Activated T-cell treated with anti-CD3 and anti-CD28 coated beads for 48 hours (primary cell): ENCODE results near the gene NMNAT1.
"Not testable (repeated sequence)": the region's sequence is repeated elsewhere in the genome, so short reads cannot be mapped to it uniquely, and the experiment has no call there.

Source experiments
- DNase-seq: peaks from one replicate; pipeline ENCODE4 v3.0.0-alpha.2; 2020; ENCODE audit warnings: low read depth

NMNAT1 gene

DNA sequence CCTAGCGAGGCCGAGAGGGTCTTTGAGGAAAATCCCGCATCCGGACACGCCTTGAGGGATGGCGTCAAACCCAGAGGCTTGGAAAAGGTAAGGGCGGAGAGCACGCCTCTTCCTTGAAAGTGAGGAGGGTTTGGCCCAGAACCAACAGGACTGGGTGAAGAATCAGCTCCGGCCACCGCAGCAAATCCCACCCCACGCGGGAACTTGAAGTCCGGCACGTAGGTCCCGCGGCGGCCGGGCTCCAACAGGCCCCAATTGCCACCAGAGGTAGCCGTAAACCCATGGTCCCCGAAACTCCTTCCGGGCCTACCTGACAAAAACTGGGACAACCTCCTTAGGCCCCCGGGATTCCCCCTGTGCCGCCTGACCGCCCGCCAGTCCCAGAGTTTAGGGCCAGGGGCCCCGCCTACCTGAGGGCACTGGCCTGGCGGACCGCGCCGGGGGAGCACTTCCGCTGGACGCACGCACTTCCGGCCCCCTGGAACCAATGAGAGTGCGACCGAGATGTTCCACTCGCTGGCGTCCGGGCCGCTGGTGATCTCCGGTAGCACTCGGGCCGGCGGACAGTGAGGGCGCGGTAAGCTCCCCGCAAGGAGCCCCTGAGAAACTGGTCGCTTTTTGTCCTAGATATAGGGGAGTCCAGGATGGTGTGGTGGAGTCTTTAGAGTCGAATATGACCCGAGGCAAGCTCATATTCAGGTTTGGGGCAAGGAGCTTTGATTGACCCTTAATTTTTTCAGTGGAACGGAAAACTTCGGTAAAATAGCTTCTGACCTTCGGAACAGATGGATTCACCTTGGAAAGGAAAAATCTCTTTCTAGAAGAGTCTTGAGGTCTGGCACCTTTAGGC lies at the start of gene NMNAT1, which contains the start of gene LZIC:
NMNAT1 (plus strand) TSS at position 537 of the 850 bp plus-strand sequence. CDS start 28,599 bp downstream, outside the sequence.
LZIC (minus strand) TSS at position 453 of the 850 bp plus-strand sequence. CDS start 6,772 bp downstream, outside the sequence.
- DNase-seq = peak; percentile 93

DNA sequence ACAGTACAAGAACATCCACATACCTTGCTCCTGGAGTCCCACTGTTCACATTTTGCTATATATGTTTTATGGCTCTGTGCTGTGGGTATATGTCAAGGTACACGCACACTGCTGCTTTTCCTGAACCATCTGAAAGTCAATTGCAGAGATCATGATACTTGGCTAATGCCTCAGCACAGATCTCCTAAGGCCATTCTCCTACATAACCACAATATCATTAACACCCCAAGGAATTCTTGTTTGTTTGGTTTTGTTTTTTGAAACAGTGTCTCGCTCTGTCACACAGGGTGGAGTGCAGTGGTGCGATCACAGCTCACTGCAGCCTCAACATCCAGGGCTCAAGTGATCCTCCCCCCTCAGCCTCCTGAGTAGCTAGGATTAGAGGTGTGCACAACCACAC lies 49.2 kb upstream of the NMNAT1 start:
- no peak for DNase-seq

DNA sequence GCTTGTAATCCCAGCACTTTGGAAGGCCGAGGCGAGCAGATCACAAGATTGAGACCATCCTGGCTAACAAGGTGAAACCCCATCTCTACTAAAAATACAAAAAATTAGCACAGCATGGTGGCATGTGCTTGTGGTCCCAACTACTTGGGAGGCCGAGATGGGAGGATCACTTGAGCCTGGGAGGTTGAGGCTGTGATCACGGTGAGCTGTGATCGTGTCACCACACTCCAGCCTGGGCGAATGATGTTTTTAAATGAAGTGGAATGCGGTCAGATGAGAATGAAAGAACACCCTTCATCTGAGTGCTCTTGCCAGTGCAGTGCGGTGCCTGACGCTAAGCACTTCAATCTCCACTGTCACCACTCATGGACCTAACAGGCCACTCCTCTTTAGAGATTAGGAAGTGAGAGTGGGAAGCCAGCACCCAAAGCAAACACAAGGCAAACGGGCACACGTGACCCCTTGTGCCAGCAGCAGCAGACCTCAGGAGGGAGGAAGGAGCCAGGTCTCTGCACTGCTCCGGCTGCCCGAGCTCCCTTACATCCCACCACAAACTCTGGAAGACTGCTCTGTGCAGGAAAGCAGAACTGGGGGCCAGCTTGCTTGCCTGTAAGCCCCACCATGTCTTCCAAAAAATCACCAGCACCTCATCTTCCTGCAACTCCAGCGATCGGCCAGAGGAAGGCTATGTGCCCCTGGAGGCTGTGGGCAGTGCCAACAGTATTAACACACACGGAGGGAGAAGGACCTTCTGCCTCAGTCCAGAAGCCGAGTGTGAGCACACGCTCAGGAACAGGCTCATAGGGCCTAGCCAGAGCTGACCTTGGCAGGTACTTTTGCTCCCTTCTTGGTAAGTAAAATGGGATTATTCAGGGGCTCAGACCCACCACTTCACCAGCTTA lies 42.9 kb upstream of the NMNAT1 start:
- DNase-seq = no peak

DNA sequence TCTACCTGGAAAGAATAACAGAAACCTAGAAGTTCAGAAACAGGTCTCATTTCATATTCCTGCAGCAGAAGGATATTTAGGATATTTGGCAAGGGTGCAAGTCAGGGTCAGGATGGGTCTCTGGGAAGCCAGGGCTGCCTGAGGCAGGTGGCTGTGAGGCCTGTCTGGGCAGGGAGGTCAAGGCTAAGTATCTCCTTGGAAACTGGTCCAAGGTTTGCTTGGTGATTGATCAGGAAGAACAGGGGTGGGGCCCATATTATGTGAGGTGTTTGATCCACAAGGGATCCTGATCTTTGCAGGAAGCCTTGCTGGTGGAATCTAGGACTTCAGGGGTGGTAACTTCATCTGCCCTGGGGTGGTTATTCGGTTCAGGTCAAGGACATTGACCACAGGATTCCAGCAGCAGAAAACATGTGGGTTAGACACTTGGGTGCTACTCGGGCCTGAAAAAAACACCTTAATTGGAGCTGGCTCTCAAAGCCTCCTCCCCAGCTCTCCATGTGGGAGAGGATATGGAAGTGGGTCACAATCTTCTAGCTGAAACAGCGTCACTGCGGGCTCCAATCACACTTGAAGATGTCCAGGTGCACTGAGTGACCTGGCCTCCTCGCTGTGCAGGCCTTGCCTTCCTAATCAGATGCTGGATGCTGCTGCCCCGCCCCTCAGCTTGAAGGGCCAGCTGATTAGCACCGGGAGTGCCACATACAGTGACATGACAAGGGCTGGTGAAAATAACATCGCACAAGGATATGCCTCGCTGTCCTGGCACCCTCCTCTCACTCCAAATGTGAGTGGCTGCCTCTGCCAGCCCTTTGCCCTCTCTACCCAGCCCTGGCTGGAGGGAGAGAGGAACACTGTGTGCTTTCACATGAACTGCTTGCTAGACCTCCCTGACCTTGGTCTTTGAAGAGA lies 41.9 kb upstream of the NMNAT1 start:
- DNase-seq = no peak

DNA sequence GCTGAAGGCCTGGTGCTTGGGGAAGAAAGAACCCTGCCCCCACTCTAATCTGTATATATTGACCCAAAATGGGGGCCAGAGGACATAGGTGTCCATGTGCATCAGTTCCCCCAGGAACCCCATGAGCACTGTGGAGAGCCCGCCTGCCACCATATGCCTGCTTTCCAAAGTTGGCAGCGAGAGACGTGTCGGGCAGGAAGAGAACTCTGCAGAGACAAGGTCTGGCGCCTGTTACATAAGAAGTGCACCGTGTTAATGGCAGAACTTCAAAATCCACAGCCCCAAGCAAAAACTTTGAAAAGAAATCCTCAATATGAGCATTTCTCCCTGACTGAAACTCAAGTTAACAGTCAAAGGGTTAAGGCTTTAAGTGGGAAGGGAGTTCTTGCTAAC lies 41.2 kb upstream of the NMNAT1 start:
- no peak for DNase-seq

DNA sequence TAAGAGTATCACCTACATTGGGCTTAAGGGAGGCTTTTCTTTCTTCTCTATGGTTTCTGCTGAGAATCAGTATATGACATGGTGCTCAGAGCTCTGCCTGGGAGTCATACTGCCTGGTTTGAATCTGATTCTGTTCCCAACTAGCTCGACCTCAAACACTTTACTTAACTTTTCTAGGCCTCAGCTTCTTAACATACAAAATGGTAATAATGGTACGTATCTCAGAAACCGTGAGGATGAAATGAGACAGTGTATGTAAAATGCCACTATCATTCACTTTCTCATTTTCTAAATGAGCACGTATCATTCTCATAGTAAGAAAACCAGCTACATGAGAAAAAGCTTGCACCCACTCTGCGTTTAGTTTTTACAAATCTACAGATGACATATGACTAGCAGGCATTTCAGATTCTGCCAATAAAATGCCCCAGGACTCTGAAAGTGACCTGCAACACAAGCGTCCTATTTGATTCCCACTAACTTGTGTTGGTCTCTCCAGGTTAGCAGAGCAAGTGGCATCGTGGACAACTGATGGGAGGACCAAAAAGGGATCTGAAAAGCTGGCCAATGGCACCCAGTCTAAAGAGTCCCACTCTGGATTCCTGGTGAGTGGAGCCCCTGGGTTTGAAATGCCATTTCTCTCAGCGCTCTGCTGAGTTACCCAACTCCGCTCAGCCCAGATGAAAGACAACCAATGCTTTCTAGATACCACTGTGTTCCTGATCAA lies 39.3 kb upstream of the NMNAT1 start:
- DNase-seq = peak; percentile 18

DNA sequence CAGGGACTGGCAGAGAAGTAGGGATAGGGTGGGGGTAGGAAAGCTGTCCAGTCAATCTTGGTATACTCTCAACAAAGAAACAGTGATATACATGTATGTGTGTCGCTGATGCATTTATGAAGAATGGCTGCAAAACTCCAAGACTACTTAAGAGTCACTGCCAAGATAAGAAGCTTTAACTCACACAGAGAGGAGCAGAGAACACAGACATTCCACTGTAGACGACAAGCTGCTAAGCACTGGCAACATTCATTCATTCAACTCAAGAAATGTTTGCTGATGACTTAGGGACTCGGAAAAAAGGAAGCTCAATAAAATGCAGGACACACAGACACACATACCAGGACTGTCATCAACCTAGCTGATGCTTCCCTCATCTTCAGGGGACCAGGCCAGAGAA lies 38.7 kb upstream of the NMNAT1 start:
- DNase-seq = no peak

DNA sequence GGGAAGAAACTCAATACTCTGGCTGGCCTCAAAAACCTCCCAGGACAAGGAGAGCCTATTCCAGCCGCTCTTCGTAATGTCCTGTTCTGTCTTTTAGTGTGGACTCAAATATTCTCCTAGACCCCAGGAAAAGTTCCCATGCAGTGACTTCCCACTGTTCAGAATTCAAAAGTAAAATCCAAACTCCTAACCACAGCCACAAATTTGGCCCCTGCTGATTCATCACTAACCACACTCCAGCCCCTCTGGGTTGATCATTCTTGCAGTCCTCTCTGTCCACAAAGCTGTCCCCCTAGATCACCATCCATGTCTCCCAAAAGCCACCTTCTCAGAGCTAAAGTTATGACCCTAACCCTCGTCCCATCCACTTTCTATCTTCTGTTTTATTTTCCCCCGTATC lies 38.3 kb upstream of the NMNAT1 start:
- no peak for DNase-seq

DNA sequence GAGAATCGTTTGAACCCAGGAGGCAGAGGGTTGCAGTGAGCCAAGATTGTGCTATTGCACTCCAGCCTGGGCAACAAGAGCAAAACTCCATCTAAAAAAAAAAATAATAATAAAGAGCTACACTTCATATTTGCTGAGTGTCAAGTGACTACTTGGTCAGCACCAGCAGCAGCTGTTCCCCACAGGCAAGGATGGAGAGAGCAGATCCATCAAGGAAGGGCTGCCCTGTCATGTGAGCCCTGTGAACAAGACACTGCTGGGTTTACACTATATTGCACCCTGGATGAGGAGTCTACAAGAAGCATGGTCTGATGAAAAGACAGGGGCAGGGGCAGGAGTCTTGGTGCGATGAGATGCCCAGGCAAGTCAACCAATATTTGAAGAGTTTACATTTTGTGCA lies 36.8 kb upstream of the NMNAT1 start:
- no peak for DNase-seq

DNA sequence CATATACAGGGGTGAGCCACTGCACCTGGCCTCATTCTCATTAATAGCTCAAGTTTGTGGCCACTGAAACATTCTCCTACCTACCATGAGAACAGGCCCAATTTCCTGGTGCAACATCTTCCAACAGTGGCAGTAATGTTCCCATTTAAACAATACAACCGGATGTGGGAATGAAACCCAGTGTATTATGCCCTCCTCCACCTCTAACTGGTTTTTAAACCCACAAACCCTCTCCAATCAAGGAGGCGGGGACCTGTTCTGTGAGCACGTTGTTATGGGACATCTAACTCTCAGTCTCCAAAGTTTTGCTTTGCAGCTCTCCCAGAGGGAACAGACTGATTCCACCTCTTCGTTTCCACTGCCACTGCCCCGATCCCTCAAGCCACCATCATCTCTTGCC lies 35.8 kb upstream of the NMNAT1 start:
- DNase-seq = no peak

DNA sequence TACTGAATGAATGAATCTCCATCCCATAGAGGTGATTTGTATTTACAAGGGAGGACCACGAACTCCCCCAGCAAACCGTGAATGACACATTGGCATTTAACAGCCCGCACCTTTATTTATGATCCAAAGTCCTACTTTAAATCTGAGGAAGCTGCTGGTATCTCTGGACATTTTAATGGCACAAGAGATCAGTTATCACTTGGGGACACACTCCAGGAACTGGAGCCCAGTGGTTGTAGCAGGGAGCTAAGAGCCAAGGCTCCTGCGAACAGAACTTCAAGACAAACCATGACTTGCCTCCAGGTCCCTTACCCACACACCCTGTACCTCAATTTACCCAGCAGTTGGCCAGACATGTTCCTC lies 34.4 kb upstream of the NMNAT1 start:
- DNase-seq = no peak

DNA sequence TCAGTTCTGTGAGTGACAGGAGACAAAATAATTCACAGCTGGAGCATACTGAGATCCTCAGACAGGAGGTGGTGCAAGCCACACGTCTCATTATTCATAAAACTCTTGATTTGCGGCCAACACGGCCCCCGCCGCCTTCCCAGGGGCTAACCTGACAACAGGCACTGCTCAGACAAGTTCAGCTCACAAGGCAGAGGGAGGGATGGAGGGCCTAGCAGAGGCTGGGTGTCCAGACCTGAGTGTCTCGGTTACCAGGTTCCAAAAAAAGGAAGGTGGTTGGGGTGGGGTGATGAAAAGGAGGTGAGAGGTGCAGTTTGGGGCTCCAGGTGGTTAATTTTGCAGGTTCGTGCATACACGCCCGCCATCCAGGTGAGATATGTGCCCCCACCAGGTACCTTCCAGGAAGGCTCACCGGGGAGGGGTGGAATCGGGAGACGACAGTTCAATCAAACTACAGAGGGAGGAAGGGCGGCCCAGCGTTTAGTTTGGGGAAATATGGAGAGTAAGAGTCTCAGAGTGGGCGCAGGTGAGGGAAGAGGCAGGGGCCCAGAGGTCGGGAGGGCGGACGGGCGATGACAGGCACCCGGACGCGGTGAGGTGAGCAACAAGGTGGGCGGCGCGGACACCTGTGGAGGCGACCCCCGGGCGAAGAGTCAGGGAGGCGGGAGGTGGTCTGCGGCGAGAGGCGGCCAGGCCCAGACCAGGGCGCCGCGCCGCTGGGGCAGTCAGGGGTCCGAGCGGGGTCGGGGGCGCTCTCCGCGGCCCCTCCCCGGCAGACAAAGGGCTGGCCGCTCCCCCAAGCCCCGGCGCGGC lies 33.8 kb upstream of the NMNAT1 start:
- peak; percentile 51 for DNase-seq

DNA sequence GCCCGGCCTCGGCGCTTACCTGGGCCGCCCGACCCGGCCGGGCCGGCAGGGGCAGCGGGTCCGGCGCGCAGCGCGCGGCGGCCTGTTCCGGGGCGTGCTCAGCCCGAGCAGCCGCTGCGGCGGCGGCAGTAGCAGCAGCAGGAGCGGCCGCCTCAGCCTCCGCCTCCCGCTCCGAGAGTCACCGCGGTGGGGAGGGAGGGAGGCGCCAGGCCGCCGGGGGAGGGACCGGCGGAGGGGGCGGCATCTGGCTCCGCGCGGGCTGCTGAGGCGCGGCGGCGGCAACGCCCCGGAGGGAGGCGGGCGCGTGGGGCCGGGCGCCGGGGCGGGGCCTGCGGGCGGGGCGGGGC lies 33.2 kb upstream of the NMNAT1 start, which contains the start of gene CTNNBIP1:
CTNNBIP1 (minus strand) TSS at position 194 of the 347 bp plus-strand sequence. CDS start 38,205 bp downstream, outside the sequence.
- DNase-seq = no peak

DNA sequence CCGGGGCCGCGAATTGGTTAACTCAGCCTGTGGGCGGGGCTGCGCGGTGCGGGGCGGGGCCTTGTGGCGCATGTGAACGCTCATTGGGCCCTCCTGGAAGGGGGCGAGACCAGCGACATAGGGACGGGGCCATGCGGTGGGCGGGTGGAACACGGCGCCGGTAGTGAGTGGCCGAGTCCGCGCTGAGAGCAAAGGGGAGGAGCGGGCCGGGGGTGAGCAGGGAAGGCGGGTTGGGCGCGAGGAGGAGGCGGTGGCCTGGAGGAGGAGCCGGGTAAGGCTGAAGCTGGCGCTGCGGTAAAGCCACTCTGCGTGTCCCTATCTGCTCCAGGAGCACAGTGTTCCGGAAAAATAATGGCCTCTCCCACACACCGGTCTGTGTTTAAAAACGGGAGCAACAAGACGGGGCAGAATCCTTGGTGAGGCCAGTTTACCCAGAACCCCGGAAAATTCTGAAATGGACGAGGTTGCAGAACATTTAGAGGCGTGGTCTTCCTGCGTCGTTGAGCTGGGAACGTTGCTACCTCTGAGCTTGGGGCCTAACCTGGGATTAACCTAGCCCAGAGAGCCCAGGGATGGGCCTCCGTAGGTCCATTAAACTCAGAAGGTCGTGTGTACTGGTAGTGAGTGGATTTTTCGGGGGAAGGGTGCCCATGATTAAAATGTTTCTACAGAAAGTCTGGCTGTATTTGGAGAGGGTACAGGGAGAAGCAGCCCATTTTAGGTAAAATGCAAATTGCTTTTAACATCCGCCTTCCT lies 32.7 kb upstream of the NMNAT1 start:
- DNase-seq = peak; percentile 100

DNA sequence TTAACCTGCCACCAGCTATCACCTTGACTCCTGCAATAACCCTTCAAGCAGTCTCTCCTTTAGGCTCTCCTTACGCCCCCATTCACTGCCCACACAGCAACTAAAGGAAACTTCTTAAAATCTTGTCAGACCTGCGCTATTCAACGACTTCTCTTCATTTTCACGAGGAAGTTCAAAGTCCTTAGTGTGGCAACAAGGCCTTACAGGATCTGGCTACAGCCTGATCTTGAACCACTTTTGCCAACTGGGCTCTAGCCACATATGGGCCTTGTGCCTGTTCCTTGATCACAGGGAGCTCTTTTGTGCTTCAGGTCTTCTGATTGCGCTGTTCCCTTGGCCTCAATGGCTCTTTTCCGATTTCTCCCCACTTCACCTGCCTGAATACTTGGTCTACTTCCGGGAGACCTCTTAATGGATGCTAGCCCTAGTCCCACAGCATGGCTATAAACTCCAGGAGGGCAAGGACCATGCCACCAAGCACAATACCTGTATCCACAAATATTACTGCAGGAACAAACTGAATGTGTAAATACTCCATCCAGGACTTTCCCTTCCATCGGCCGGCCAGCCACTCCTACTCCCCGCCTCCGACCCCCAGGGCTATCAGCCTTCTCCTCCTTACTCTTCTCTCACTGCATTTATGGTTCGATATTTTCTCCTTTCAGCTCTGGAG lies 30.9 kb upstream of the NMNAT1 start:
- no peak for DNase-seq

DNA sequence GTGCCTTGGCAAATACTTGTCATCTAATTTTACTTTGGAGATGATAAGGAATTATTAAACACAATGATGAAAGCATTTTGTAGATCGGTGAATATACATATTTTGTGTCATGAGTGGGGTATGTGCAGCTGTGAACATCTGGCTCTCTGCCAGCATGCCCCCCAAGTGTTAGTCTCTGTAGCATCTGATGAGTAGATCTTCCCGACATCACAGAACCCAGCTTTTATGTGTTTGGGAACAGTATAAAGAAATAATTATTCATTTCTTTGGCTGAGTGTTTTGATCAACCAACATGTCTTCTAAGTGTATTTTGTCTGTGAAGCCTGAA lies 28.7 kb upstream of the NMNAT1 start:
- DNase-seq = no peak

DNA sequence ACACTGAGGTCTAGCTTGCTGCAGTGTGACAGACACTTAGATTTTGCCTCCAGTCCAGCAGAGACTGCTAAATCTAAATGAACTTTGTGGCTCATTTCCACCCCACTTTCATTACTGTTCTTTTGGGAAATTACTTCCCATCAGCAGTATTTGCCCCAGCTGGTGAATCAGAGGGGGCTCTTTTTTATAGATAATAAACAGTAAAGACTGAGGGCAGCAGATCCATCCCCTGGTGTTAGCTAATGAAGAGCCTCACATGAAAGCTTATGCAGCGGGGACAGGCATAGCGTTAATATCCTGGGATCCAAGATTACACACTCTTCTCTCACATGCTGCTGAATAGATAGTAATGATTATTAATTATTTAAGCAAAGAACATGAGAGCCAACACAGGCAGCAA lies 26.8 kb upstream of the NMNAT1 start:
- no peak for DNase-seq

DNA sequence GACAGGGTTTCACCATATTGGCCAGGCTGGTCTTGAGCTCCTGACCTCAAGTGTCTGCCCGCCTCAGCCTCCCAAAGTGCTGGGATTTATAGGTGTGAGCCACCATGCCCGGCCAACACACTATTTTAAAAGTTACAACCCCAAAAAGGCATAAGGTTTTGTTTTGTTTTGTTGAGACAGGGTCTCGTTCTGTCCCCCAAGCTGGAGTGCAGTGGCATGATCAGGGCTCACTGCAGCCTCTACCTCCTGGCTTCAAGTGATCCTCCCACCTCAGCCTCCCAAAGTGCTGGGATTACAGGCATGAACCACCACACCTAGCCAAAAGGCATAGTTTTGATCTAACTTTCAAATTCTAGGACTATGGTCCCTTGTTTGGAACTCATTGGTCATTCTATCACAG lies 25.8 kb upstream of the NMNAT1 start:
- DNase-seq = not testable (repeated sequence)

DNA sequence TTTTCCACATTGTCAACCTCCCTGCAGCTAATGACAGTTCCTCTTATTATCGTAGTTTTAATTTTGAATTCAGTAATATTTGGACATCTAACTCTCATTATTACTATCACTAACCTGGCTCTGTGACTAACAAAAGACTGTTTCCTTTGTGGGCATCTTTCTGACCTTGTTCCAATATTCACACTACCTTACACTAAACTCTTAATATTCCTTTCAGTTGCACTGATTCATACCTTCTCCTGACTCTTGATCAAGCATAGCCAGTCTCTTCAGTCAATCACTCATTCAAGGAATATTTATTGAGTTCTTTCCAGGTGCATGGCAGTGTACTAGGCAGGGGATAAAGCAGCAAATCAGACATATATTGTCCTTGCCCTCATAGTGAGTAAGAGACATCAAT lies 25.4 kb upstream of the NMNAT1 start:
- DNase-seq = no peak
